Endothelial cell of umbilical vein (primary cell): ENCODE measurements around the gene KRTAP4-8.

ENCODE experiments used
- CTCF ChIP-seq, 2 donors: IDR thresholded peaks; 1 replicate in 1 of 2; 2 replicates in 1 of 2; pipeline ENCODE4 v1.5.1; 2011; ENCODE audit warnings: low read length in 2 of 2, mild to moderate bottlenecking in 2 of 2, moderate library complexity in 2 of 2, control low read depth in 1 of 2, inconsistent platforms in 1 of 2, low read depth in 1 of 2; ENCODE audit not compliant: insufficient read depth in 1 of 2; ENCODE audit errors: extremely low read depth in 1 of 2
- EZH2 ChIP-seq: IDR thresholded peaks from 2 replicates; pipeline ENCODE4 v1.6.1; 2012; ENCODE audit warnings: borderline replicate concordance, low read depth, mild to moderate bottlenecking, moderate library complexity, low read length, inconsistent platforms; ENCODE audit not compliant: severe bottlenecking
- FOS ChIP-seq: IDR thresholded peaks from 2 replicates; pipeline ENCODE4 v1.6.1; 2011; ENCODE audit warnings: mild to moderate bottlenecking, low read length, moderate library complexity, borderline replicate concordance; ENCODE audit not compliant: insufficient read depth
- GATA2 ChIP-seq: IDR thresholded peaks from 2 replicates; pipeline ENCODE4 v1.7.0; 2011; ENCODE audit warnings: low read depth, mild to moderate bottlenecking, moderate library complexity, mixed read lengths, low read length; ENCODE audit not compliant: insufficient read length, insufficient read depth
- JUN ChIP-seq: IDR thresholded peaks from 2 replicates; pipeline ENCODE4 v1.6.1; 2011; ENCODE audit warnings: borderline replicate concordance, low read depth; ENCODE audit not compliant: insufficient read length, insufficient read depth
- MAX ChIP-seq: IDR thresholded peaks from 2 replicates; pipeline ENCODE4 v1.6.1; 2011; ENCODE audit not compliant: insufficient read depth, insufficient read length
- MYC ChIP-seq: IDR thresholded peaks from one replicate; pipeline ENCODE4 v1.6.1; 2011; ENCODE audit warnings: mild to moderate bottlenecking, low read depth, low read length
- POLR2A ChIP-seq: IDR thresholded peaks from 2 replicates; pipeline ENCODE4 v1.6.1; 2012; ENCODE audit warnings: low read depth, mild to moderate bottlenecking, control low read depth, low read length

GRCh38 chr17:41107941-41108450 is 10.1 kb upstream of the KRTAP4-8 start:
- TF ChIP-seq GATA2 (no peak), CTCF (IDR thresholded peaks at IDR 0.05; ENCODE audit: extremely low read depth in 1 of 2, insufficient read depth in 1 of 2, low read depth in 1 of 2, low read length in 2 of 2) (no peak), JUN (no peak), POLR2A (no peak), EZH2 (no peak), MAX (no peak), MYC (no peak), FOS (no peak)
